ENCODE results near the gene FNBP1. TPM values are rescaled to one million over a fixed set of nuclear protein-coding genes. Genes with fewer than 3 reads are reported as not detected.
A peak's percentile ranks its signal among the peaks of the same experiment; 100 is the strongest.

FNBP1 gene
- polyA plus RNA-seq, 1 of the 3 experiments (the other 2 are of a cell fraction) = 11.0 TPM

DNA sequence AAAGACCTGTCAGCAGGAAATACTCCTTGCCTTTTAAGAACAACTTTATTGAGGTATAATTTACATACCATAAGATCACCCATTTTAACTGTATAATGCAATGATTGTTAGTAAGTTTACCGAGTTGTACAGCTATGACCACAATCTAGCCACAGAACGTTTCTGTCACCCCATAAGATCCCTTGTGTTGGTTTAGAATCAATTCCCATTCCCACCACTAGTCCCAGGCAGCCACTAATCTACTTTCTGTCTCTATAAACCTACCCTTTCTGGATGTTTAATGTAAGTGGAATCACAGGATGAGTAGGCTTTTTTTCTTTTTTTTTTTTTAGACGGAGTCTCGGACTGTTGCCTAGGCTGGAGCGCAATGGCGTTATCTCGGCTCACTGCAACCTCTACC lies 15.2 kb upstream of the FNBP1 start:
- H3K4me3 ChIP-seq (ENCODE audit: low read depth in 2 of 2, low read length in 1 of 2) = no peak overlapping the region; a peak in 1 of 4 replicates
- no peak overlapping the region for H3K4me2 ChIP-seq
- 88% methylated on average over 7 of the region's 7 CpGs for WGBS (ENCODE audit: low lambda C conversion rate)
- no peaks in the 10 kb centered on the region for H3K9me2 ChIP-seq
- CTCF ChIA-PET = interaction anchor here (1.4 kb wide), 1 partner anchor 8 kb away, joined by 3 read pairs; no protein-coding TSS in a partner anchor
- POLR2A ChIA-PET = no interaction called here
- H3K79me2 ChIP-seq (ENCODE audit: insufficient read depth) = peaks cover 97% of the 10 kb centered on the region
- H3K36me3 ChIP-seq (replicated peaks in 1 of 2; ENCODE audit: control insufficient read depth in 1 of 2, insufficient read depth in 2 of 2, low read length in 1 of 2) = peaks cover 0 to 5% of the 10 kb centered on the region in 2 experiments
- no peak overlapping the region for H2AFZ ChIP-seq (ENCODE audit: low read depth)
- peaks cover 10% of the 10 kb centered on the region for H3F3A ChIP-seq (replicated peaks; ENCODE audit: insufficient read depth)
- H4K20me1 ChIP-seq (ENCODE audit: insufficient read depth) = peaks cover 50% of the 10 kb centered on the region
- H3K9me3 ChIP-seq = no peaks in the 10 kb centered on the region
- H3K4me1 ChIP-seq (ENCODE audit: control insufficient read depth in 1 of 2, insufficient read depth in 2 of 2, low read depth in 1 of 2, low read length in 1 of 2) = peaks cover 0 to 2% of the 10 kb centered on the region in 2 experiments; a peak in 2 of 4 replicates
- H3K27ac ChIP-seq (ENCODE audit: low read depth in 2 of 2, low read length in 1 of 2) = no peak overlapping the region
- TF ChIP-seq, protein P1, sequence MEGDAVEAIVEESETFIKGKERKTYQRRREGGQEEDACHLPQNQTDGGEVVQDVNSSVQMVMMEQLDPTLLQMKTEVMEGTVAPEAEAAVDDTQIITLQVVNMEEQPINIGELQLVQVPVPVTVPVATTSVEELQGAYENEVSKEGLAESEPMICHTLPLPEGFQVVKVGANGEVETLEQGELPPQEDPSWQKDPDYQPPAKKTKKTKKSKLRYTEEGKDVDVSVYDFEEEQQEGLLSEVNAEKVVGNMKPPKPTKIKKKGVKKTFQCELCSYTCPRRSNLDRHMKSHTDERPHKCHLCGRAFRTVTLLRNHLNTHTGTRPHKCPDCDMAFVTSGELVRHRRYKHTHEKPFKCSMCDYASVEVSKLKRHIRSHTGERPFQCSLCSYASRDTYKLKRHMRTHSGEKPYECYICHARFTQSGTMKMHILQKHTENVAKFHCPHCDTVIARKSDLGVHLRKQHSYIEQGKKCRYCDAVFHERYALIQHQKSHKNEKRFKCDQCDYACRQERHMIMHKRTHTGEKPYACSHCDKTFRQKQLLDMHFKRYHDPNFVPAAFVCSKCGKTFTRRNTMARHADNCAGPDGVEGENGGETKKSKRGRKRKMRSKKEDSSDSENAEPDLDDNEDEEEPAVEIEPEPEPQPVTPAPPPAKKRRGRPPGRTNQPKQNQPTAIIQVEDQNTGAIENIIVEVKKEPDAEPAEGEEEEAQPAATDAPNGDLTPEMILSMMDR (IDR thresholded peaks at IDR 0.05) = peak; percentile 48
- no peak for TF ChIP-seq TAF1 (IDR thresholded peaks at IDR 0.05; ENCODE audit: borderline replicate concordance, low read depth, low read length)
- H3K9ac ChIP-seq = no peak overlapping the region
- peak; percentile 48 for DNase-seq
- H3K27me3 ChIP-seq (ENCODE audit: insufficient read depth) = no peaks in the 10 kb centered on the region

DNA sequence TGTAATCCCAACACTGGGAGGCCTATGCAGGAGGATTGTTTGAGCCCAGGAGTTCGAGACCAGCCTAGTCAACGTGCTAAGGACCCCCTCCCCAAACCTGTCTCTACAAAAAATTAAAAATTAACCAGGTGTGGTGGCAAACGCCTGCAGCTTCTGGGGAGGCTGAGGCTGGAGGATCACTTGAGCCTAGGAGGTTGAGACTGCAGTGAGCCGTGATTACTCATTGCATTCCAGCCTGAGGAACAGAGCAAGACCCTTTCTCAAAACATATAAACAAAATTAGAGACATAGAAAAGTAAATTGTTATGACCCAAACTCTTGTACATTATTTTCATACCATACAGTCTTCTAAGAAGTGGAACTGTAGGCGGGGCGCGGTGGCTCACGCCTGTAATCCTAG lies 11.8 kb upstream of the FNBP1 start:
- WGBS (ENCODE audit: low lambda C conversion rate) = 69% methylated on average over 8 of the region's 8 CpGs
- TF ChIP-seq FOSL2 (IDR thresholded peaks at IDR 0.05; ENCODE audit: borderline replicate concordance, low read depth) = no peak
- no peak for TF ChIP-seq ELF1 (IDR thresholded peaks at IDR 0.05)
- TF ChIP-seq YY1 (IDR thresholded peaks at IDR 0.05; ENCODE audit: low read depth) = no peak
- TF ChIP-seq, protein P1 (IDR thresholded peaks at IDR 0.05) = no peak
- TF ChIP-seq RAD21 (IDR thresholded peaks at IDR 0.05; ENCODE audit: low read length) = no peak
- TF ChIP-seq GABPA (IDR thresholded peaks at IDR 0.05; ENCODE audit: low read depth) = no peak
- no peak for TF ChIP-seq GATA2 (CRISPR knock-in tag; IDR thresholded peaks at IDR 0.05)
- no peak for TF ChIP-seq SMC3 (IDR thresholded peaks at IDR 0.05; ENCODE audit: low read depth, low read length)
- TF ChIP-seq TAF1 (IDR thresholded peaks at IDR 0.05; ENCODE audit: borderline replicate concordance, low read depth, low read length) = no peak
- TF ChIP-seq, protein P2, sequence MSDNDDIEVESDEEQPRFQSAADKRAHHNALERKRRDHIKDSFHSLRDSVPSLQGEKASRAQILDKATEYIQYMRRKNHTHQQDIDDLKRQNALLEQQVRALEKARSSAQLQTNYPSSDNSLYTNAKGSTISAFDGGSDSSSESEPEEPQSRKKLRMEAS (IDR thresholded peaks at IDR 0.05; ENCODE audit: low read depth) = no peak
- TF ChIP-seq MXI1 (IDR thresholded peaks at IDR 0.05; ENCODE audit: low read depth, low read length) = no peak
- TF ChIP-seq POLR2AphosphoS5 (IDR thresholded peaks at IDR 0.05; ENCODE audit: low read depth, low read length) = no peak

More for the DNA sequence above, 11.8 kb upstream of the FNBP1 start:
- Histone ChIP-seq H3K4me1 (ENCODE audit: control insufficient read depth in 1 of 2, insufficient read depth in 2 of 2, low read depth in 1 of 2, low read length in 1 of 2) (peaks cover 10 to 16% of the 10 kb centered on the region in 2 experiments; a peak in 2 of 4 replicates), H3K9ac (peak overlapping the region; percentile 86), H3K9me3 (no peaks in the 10 kb centered on the region), H3K79me2 (ENCODE audit: insufficient read depth) (peaks cover 85% of the 10 kb centered on the region), H3F3A (replicated peaks; ENCODE audit: insufficient read depth) (peaks cover 31% of the 10 kb centered on the region), H3K27me3 (ENCODE audit: insufficient read depth) (no peaks in the 10 kb centered on the region), H3K4me3 (ENCODE audit: low read depth in 2 of 2, low read length in 1 of 2) (peak overlapping the region; percentile 74 to 94), H4K20me1 (ENCODE audit: insufficient read depth) (peaks cover 23% of the 10 kb centered on the region), H2AFZ (ENCODE audit: low read depth) (no peak overlapping the region; the same call in 1 of the 2 replicates), H3K27ac (ENCODE audit: low read depth in 2 of 2, low read length in 1 of 2) (peak overlapping the region in 1 of 2 experiments; percentile 72; a peak in 1 of 4 replicates), H3K36me3 (replicated peaks in 1 of 2; ENCODE audit: control insufficient read depth in 1 of 2, insufficient read depth in 2 of 2, low read length in 1 of 2) (peaks cover 0 to 5% of the 10 kb centered on the region in 2 experiments), H3K9me2 (no peaks in the 10 kb centered on the region), H3K4me2 (peak overlapping the region; percentile 98)
- DNase-seq = no peak
- POLR2A ChIA-PET = no interaction called here
- CTCF ChIA-PET = interaction anchor here (1.4 to 2.2 kb wide), 3 partner anchors 11 to 169 kb away, joined by 3 to 8 read pairs (median 7); partner anchors contain the start of gene FNBP1
